T47D (cell line): ENCODE measurements around the gene ERP27.
A peak's percentile ranks its signal among the peaks of the same experiment; 100 is the strongest.

Experiments used
- DNase-seq, 2 experiments: peaks; one replicate each; pipeline versions ENCODE4 v3.0.0 to v3.0.0-alpha.2; 2011 to 2012; ENCODE audit warnings: low read depth in 1 of 2, low spot score in 1 of 2
- JUND ChIP-seq: IDR thresholded peaks from 2 replicates; pipeline ENCODE4 v1.6.1; 2012; ENCODE audit warnings: low read depth
- in situ Hi-C: cut with HindIII; loops from 2 replicates; pipeline ENCODE4 v1.10.0; 2016; ENCODE audit warnings: low sequenced_read_pairs, low pct_unique_long_range_greater_than_20kb

ERP27 gene

GRCh38 chr12:14965221-14965620 is 26.9 kb upstream of the ERP27 start:
- DNase-seq, result no peak
- in situ Hi-C loops, result no loop called here

GRCh38 chr12:14964406-14964805 is 26.1 kb upstream of the ERP27 start:
- in situ Hi-C loops, result no loop called here
- no peak for TF ChIP-seq JUND
- no peak for DNase-seq

More at GRCh38 chr12:14965221-14965620, 26.9 kb upstream of the ERP27 start:
- TF ChIP-seq JUND, result no peak

GRCh38 chr12:14963520-14963919 is 25.2 kb upstream of the ERP27 start:
- TF ChIP-seq JUND, result no peak
- in situ Hi-C loops, result no loop called here

GRCh38 chr12:14962797-14963196 is 24.5 kb upstream of the ERP27 start:
- in situ Hi-C loops, result no loop called here
- DNase-seq, result no peak
- no peak for TF ChIP-seq JUND

More at GRCh38 chr12:14963520-14963919, 25.2 kb upstream of the ERP27 start:
- DNase-seq, result no peak

GRCh38 chr12:14962153-14962539 is 23.8 kb upstream of the ERP27 start:
- in situ Hi-C loops, result no loop called here
- TF ChIP-seq JUND, result no peak
- DNase-seq, result no peak

- DNase-seq, result peak; percentile 3 to 48
- TF ChIP-seq JUND, result no peak
- in situ Hi-C loops, result no loop called here
Measured at GRCh38 chr12:14961466-14962152, 23.3 kb upstream of the ERP27 start, which contains the start of gene ARHGDIB. Gene ARHGDIB (minus strand): TSS chr12:14961601. CDS start chr12:14950712, 10,889 bp downstream.

- TF ChIP-seq JUND, result no peak
- DNase-seq, result peak in 1 of 2 experiments; percentile 30
- in situ Hi-C loops, result no loop called here
Measured at GRCh38 chr12:14960548-14961465, 22.5 kb upstream of the ERP27 start.

GRCh38 chr12:14959916-14960496 is 21.7 kb upstream of the ERP27 start:
- DNase-seq, result no peak
- in situ Hi-C loops, result no loop called here
- TF ChIP-seq JUND, result no peak

- TF ChIP-seq JUND, result no peak
- no peak for DNase-seq
- in situ Hi-C loops, result no loop called here
Measured at GRCh38 chr12:14959463-14959862, 21.1 kb upstream of the ERP27 start.

- in situ Hi-C loops, result no loop called here
- TF ChIP-seq JUND, result no peak
- no peak for DNase-seq
Measured at GRCh38 chr12:14959126-14959440, 20.7 kb upstream of the ERP27 start.

- in situ Hi-C loops, result no loop called here
- TF ChIP-seq JUND, result no peak
- DNase-seq, result no peak
Measured at GRCh38 chr12:14958361-14959125, 20.2 kb upstream of the ERP27 start.

- no peak for DNase-seq
- in situ Hi-C loops, result no loop called here
- TF ChIP-seq JUND, result no peak
Measured at GRCh38 chr12:14957551-14958168, 19.3 kb upstream of the ERP27 start.
